ENCODE data around the gene CCDC146.
"Not testable (repeated sequence)": the region's sequence is repeated elsewhere in the genome, so short reads cannot be mapped to it uniquely, and the experiment has no call there.

CCDC146 gene

GRCh38 chr7:77334039-77334438, 211.6 kb downstream of the CCDC146 start:
- not testable (repeated sequence) for DNase-seq

GRCh38 chr7:77335581-77335980, 213.2 kb downstream of the CCDC146 start:
- DNase-seq = no peak

GRCh38 chr7:77337456-77337990, 215.1 kb downstream of the CCDC146 start:
- DNase-seq = no peak

GRCh38 chr7:77338260-77338659, 215.8 kb downstream of the CCDC146 start:
- DNase-seq = no peak

- DNase-seq = no peak
These were observed 216.6 kb downstream of the CCDC146 start for GRCh38 chr7:77338883-77339629.

- no peak for DNase-seq
These were observed 217.3 kb downstream of the CCDC146 start for GRCh38 chr7:77339726-77340125.

Measured in cerebellar nuclear complex (tissue), 1 donor.